Kidney (tissue), 14 donors: ENCODE measurements around the gene GAS5. TPM values are rescaled to one million over a fixed set of nuclear protein-coding genes. Genes with fewer than 3 reads are reported as not detected.

Experiments used
- DNase-seq, 5 donors: peaks; one replicate each; pipeline ENCODE4 v3.0.0-alpha.2; 2013 to 2020
- FAIRE-seq: peaks from 2 replicates; lab custom pipeline; 2012; peaks lifted over from hg19 to GRCh38; lab: Jason Lieb, UNC
- H3K27ac ChIP-seq, 2 donors: one replicate each; pipeline ENCODE4 v1.7.0; 2013; ENCODE audit warnings: low read depth in 2 of 2, low read length in 2 of 2, inconsistent platforms in 1 of 2
- H3K27me3 ChIP-seq: one replicate; pipeline ENCODE4 v1.7.1; 2013; ENCODE audit warnings: low read length, inconsistent platforms; ENCODE audit not compliant: control insufficient read depth, insufficient read depth
- H3K36me3 ChIP-seq, 3 donors: one replicate each; pipeline versions ENCODE4 v1.7.0 to v1.7.1; 2013; ENCODE audit warnings: low read length in 3 of 3, control low read depth in 1 of 3, inconsistent platforms in 1 of 3; ENCODE audit not compliant: insufficient read depth in 3 of 3, control insufficient read depth in 2 of 3
- H3K4me1 ChIP-seq, 3 donors: one replicate each; pipeline versions ENCODE4 v1.7.0 to v1.7.1; 2013; ENCODE audit warnings: low read length in 3 of 3, inconsistent platforms in 1 of 3, low read depth in 1 of 3; ENCODE audit not compliant: control insufficient read depth in 2 of 3, insufficient read depth in 2 of 3
- H3K4me3 ChIP-seq, 3 donors: one replicate each; pipeline versions ENCODE4 v1.7.0 to v1.8.1; 2013; ENCODE audit warnings: low read length in 3 of 3, control low read depth in 1 of 3, inconsistent platforms in 1 of 3
- H3K9ac ChIP-seq, 3 donors: one replicate each; pipeline versions ENCODE4 v1.7.0 to v1.7.1; 2013; ENCODE audit warnings: low read length in 3 of 3, control low read depth in 1 of 3, inconsistent platforms in 1 of 3
- H3K9me3 ChIP-seq, 3 donors: one replicate each; pipeline versions ENCODE4 v1.7.0 to v1.7.1; 2013; ENCODE audit warnings: low read length in 3 of 3, control low read depth in 1 of 3, inconsistent platforms in 1 of 3; ENCODE audit not compliant: control insufficient read depth in 2 of 3, insufficient read depth in 1 of 3
- intact Hi-C: fragments of 100-400 bp; cut with DNase I; formaldehyde crosslinking; loops from one replicate; pipeline ENCODE4 v1.11.1; 2022
- polyA plus RNA-seq: library from polyadenylated mRNA; stranded (reverse); fragments of 350-450 nt; fragmentation: Illumina TruSeq; extraction: RNeasy Lipid Tissue Mini Kit (QIAGEN cat#74804); gene quantifications from one replicate; pipeline ENCODE4 v1.2.3, GENCODE V29; 2014; ENCODE audit warnings: low read depth, low replicate concordance; ENCODE audit not compliant: insufficient read depth
- total RNA-seq: library from RNA; stranded (reverse); fragmentation: NEBNext Ultra II Directional; extraction: Animal tissue kit (Norgen Biotek cat#: 25700); gene quantifications from one replicate; pipeline ENCODE4 v1.2.1, GENCODE V29; 2021
- TF ChIP-seq, protein P1 (sequence below): IDR thresholded peaks from 3 replicates; pipeline ENCODE4 v1.5.1; 2012; ENCODE audit warnings: mild to moderate bottlenecking, moderate library complexity, borderline replicate concordance; ENCODE audit not compliant: insufficient read depth; ENCODE audit errors: extremely low read depth
- donor health status: control.
- donor health status: control.
- donor health status: control.
- donor health status: control.
- donor health status: control.
- donor health status: DM: yes; HTN: yes; CAD: no.
- donor health status: Normal renal cell carcinoma (clear cell type).

The GAS5 gene
- total and polyA plus RNA-seq, 2 donors from 2014 or later = 239 to 275 TPM

- DNase-seq (no peak), FAIRE-seq (no peak)
- Histone ChIP-seq H3K36me3 (peaks cover 2 to 4% (median 4%) of the 10 kb centered on the region in 3 donors), H3K27ac (no peak overlapping the region), H3K27me3 (no peaks in the 10 kb centered on the region), H3K9me3 (no peaks in the 10 kb centered on the region), H3K4me1 (no peaks in the 10 kb centered on the region), H3K4me3 (no peak overlapping the region), H3K9ac (no peak overlapping the region)
- intact Hi-C loops = no loop called here
- TF ChIP-seq, protein P1, sequence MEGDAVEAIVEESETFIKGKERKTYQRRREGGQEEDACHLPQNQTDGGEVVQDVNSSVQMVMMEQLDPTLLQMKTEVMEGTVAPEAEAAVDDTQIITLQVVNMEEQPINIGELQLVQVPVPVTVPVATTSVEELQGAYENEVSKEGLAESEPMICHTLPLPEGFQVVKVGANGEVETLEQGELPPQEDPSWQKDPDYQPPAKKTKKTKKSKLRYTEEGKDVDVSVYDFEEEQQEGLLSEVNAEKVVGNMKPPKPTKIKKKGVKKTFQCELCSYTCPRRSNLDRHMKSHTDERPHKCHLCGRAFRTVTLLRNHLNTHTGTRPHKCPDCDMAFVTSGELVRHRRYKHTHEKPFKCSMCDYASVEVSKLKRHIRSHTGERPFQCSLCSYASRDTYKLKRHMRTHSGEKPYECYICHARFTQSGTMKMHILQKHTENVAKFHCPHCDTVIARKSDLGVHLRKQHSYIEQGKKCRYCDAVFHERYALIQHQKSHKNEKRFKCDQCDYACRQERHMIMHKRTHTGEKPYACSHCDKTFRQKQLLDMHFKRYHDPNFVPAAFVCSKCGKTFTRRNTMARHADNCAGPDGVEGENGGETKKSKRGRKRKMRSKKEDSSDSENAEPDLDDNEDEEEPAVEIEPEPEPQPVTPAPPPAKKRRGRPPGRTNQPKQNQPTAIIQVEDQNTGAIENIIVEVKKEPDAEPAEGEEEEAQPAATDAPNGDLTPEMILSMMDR = no peak
Observed at GRCh38 chr1:173876732-173877131, 8.9 kb upstream of the GAS5 start.

DNA sequence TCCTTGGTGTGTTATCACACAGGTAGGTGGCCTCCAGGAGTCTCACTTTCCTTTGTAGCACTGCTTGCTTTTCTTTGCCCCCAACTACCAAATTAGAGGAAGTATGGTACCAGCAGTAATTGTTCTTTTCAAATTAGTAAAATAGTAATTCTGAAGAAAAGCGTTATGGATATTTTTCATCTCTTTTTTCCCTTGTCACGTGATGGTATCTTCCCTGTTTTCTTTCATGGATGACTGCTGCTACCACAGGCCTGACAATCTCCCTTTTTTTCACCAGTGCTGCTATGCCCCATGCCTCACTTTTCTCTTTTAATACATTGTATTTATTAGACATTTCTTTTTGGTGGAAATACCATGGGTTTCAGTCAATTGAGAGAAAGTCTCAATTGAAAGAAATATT lies 3.7 kb upstream of the GAS5 start:
- Histone ChIP-seq H3K9me3 (no peaks in the 10 kb centered on the region), H3K36me3 (peaks cover under 1 to 10% (median 9%) of the 10 kb centered on the region in 3 donors), H3K27me3 (no peaks in the 10 kb centered on the region), H3K27ac (no peak overlapping the region), H3K9ac (no peak overlapping the region), H3K4me3 (no peak overlapping the region), H3K4me1 (peaks cover 0 to 18% (median 7%) of the 10 kb centered on the region in 3 donors)
- TF ChIP-seq, protein P1 = no peak
- FAIRE-seq (no peak), DNase-seq (no peak)
- intact Hi-C loops = no loop called here

GRCh38 chr1:173871091-173871490 lies 3.3 kb upstream of the GAS5 start:
- intact Hi-C loops = no loop called here
- peaks cover 0 to 22% (median 10%) of the 10 kb centered on the region in 3 donors for H3K4me1 ChIP-seq
- no peaks in the 10 kb centered on the region for H3K9me3 ChIP-seq
- H3K27me3 ChIP-seq = no peaks in the 10 kb centered on the region
- no peak overlapping the region for H3K9ac ChIP-seq
- H3K27ac ChIP-seq = no peak overlapping the region
- FAIRE-seq = no peak
- no peak overlapping the region for H3K4me3 ChIP-seq
- DNase-seq = no peak
- H3K36me3 ChIP-seq = peaks cover 0 to 12% (median 10%) of the 10 kb centered on the region in 3 donors
- TF ChIP-seq, protein P1 = no peak
